B cell (primary cell): Measurements from ENCODE around the gene PACSIN1. TPM values are rescaled to one million over a fixed set of nuclear protein-coding genes. Genes with fewer than 3 reads are reported as not detected.
"Not testable (repeated sequence)": the region's sequence is repeated elsewhere in the genome, so short reads cannot be mapped to it uniquely, and the experiment has no call there.

Source experiments
- ATAC-seq: fragments of 200-7000 bp; cut with Tn5 transposase; one replicate; pipeline ENCODE4 v1.10.0; 2021; ENCODE audit warnings: low read depth, mild to moderate bottlenecking, moderate number of reproducible peaks, moderate library complexity
- CTCF ChIA-PET: fragments of 350-600 bp; sonication (Branson Sonifier 250); formaldehyde crosslinking; loops from one replicate; lab custom pipeline; 2021; ENCODE audit warnings: antibody characterized with exemption, inconsistent platforms; lab: Charles Lee
- POLR2A ChIA-PET: fragments of 350-600 bp; sonication (Branson Sonifier 250); formaldehyde crosslinking; loops from one replicate; lab custom pipeline; 2021; ENCODE audit warnings: antibody characterized with exemption; lab: Charles Lee
- DNase-seq: peaks from one replicate; pipeline ENCODE4 v3.0.0; 2013
- H2AFZ ChIP-seq: 2 replicates; pipeline ENCODE4 v1.6.1; 2012; ENCODE audit warnings: mild to moderate bottlenecking, low read depth, low read length; ENCODE audit not compliant: insufficient read depth, poor library complexity, severe bottlenecking
- H3K27ac ChIP-seq, 2 donors: 1 replicate in 1 of 2; 2 replicates in 1 of 2; pipeline ENCODE4 v1.5.1; 2012 to 2013; ENCODE audit warnings: low read length in 2 of 2, mild to moderate bottlenecking in 2 of 2, moderate library complexity in 1 of 2
- H3K27me3 ChIP-seq, 4 experiments: fragments of 200-600 bp in 1 of 4; sonication (generic) in 1 of 4; replicated peaks in 1 of 4; 1 replicate in 2 of 4; 2 replicates in 2 of 4; pipeline versions ENCODE4 v1.6.1 to v1.7.0; 2013 to 2016; ENCODE audit warnings: low read length in 3 of 4, mild to moderate bottlenecking in 2 of 4, mixed read lengths in 1 of 4, moderate library complexity in 1 of 4; ENCODE audit not compliant: insufficient read depth in 4 of 4, control insufficient read depth in 3 of 4; ENCODE audit errors: control extremely low read depth in 1 of 4
- H3K36me3 ChIP-seq, 2 experiments: replicated peaks in 1 of 2; 1 replicate in 1 of 2; 2 replicates in 1 of 2; pipeline versions ENCODE4 v1.6.1 to v1.7.1; 2013; ENCODE audit warnings: low read length in 1 of 2; ENCODE audit not compliant: insufficient read depth in 2 of 2, control insufficient read depth in 1 of 2; ENCODE audit errors: control extremely low read depth in 1 of 2, extremely low read depth in 1 of 2
- H3K4me1 ChIP-seq, 2 donors: fragments of 200-600 bp in 1 of 2; sonication (generic) in 1 of 2; 1 replicate in 1 of 2; 2 replicates in 1 of 2; pipeline versions ENCODE4 v1.5.1 to v1.6.1; 2013 to 2017; ENCODE audit warnings: low read length in 2 of 2; ENCODE audit not compliant: control insufficient read depth in 2 of 2, insufficient read depth in 2 of 2
- H3K4me2 ChIP-seq: replicated peaks from 2 replicates; pipeline ENCODE3; 2012; ENCODE audit warnings: mild to moderate bottlenecking, low read depth, low read length; ENCODE audit not compliant: poor library complexity, severe bottlenecking
- H3K4me3 ChIP-seq, 5 experiments: fragments of 200-600 bp in 1 of 5; sonication (generic) in 1 of 5; 1 replicate in 3 of 5; 2 replicates in 2 of 5; pipeline versions ENCODE4 v1.5.1 to v1.7.0; 2011 to 2016; ENCODE audit warnings: low read length in 4 of 5, mild to moderate bottlenecking in 4 of 5, low read depth in 2 of 5, control low read depth in 1 of 5, moderate library complexity in 1 of 5; ENCODE audit not compliant: insufficient read depth in 1 of 5; ENCODE audit errors: control extremely low read depth in 1 of 5, extremely low read depth in 1 of 5
- H3K79me2 ChIP-seq: fragments of 200-600 bp; sonication (generic); one replicate; pipeline ENCODE4 v1.6.0; 2016; ENCODE audit warnings: low read length; ENCODE audit not compliant: control insufficient read depth, insufficient read depth
- H3K9ac ChIP-seq: fragments of 200-600 bp; sonication (generic); 2 replicates; pipeline ENCODE4 v1.6.1; 2017; ENCODE audit warnings: mild to moderate bottlenecking, low read length, moderate library complexity
- H3K9me3 ChIP-seq, 3 donors: one replicate each; pipeline versions ENCODE4 v1.6.1 to v1.7.1; 2013; ENCODE audit warnings: low read length in 2 of 3; ENCODE audit not compliant: control insufficient read depth in 2 of 3, insufficient read depth in 1 of 3; ENCODE audit errors: control extremely low read depth in 1 of 3
- H4K20me1 ChIP-seq: 2 replicates; pipeline ENCODE4 v1.6.0; 2012; ENCODE audit warnings: mild to moderate bottlenecking, low read length; ENCODE audit not compliant: insufficient read depth, control insufficient read depth, poor library complexity, severe bottlenecking
- H3K27ac Mint-ChIP-seq: one replicate; pipeline ENCODE4 v1.8.0; 2021; ENCODE audit warnings: mixed read lengths
- H3K27me3 Mint-ChIP-seq: one replicate; pipeline ENCODE4 v1.8.0; 2021; ENCODE audit warnings: mixed read lengths
- H3K4me1 Mint-ChIP-seq: one replicate; pipeline ENCODE4 v1.8.0; 2021; ENCODE audit warnings: mixed read lengths
- H3K4me3 Mint-ChIP-seq: one replicate; pipeline ENCODE4 v1.8.0; 2021; ENCODE audit warnings: mixed read lengths
- H3K9me3 Mint-ChIP-seq: one replicate; pipeline ENCODE4 v1.8.0; 2022; ENCODE audit warnings: mixed read lengths; ENCODE audit not compliant: insufficient read depth
- EZH2 ChIP-seq: IDR thresholded peaks from 2 replicates; pipeline ENCODE4 v1.6.1; 2012; ENCODE audit warnings: borderline replicate concordance, low read depth, mild to moderate bottlenecking, moderate library complexity, low read length; ENCODE audit not compliant: insufficient read depth, poor library complexity, severe bottlenecking
- WGBS: methylation state at CpG from one replicate; pipeline ENCODE4 v1.1.5; 2013; ENCODE audit warnings: missing lambda C conversion rate; ENCODE audit not compliant: insufficient coverage; 5-methylcytosine and 5-hydroxymethylcytosine counted together
- intact Hi-C: fragments of 100-400 bp; cut with micrococcal nuclease; formaldehyde crosslinking; loops from one replicate; pipeline ENCODE4 v1.10.0; 2022
- polyA plus RNA-seq: library from polyadenylated mRNA; depleted of rRNA; stranded (reverse); fragments of >200 nt; gene quantifications from 2 replicates; pipeline ENCODE4 v1.2.3, GENCODE V29; 2012
- total RNA-seq, 2 donors: library from RNA; stranded (reverse); fragments of 120-200 nt in 1 of 2; gene quantifications; 1 replicate in 1 of 2; 2 replicates in 1 of 2; pipeline versions ENCODE4 v1.2.3 to v1.2.4, GENCODE V29; 2013 to 2022
- TF ChIP-seq, protein P1 (sequence below): fragments of 200-600 bp; IDR thresholded peaks from one replicate; pipeline ENCODE4 v1.8.0; 2022; ENCODE audit warnings: antibody characterized with exemption, mild to moderate bottlenecking

Gene PACSIN1
- total and polyA plus RNA-seq, 2 donors (not counting 1 experiment from before 2014, with no cell fraction given) = 0.18 to 0.20 TPM

DNA sequence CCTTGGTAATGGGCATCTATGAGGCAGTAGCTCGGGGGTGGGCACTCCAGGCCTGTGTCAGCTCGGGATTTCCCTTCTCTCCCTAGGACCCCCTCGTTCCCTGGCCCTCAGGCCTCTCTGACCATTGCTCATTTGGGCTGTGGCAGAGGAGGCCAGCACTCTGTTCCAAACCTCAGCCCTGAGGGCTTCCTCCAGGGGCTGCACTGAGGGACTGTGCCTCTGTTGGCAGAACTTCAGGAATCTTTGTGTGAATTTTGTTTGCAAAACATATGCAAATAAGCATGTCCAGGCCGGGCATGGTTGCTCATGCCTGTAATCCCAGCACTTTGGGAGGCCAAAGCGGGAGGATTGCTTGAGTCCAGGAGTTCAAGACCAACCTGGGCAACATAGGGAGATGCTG is 11.0 kb downstream of the PACSIN1 start:
- Mint-ChIP-seq H3K4me3 (no peak overlapping the region), H3K9me3 (no peaks in the 10 kb centered on the region), H3K4me1 (no peaks in the 10 kb centered on the region), H3K27me3 (no peaks in the 10 kb centered on the region), H3K27ac (no peak overlapping the region)
- Histone ChIP-seq H3K27ac (no peak overlapping the region), H3K36me3 (no peaks in the 10 kb centered on the region), H4K20me1 (no peaks in the 10 kb centered on the region), H2AFZ (no peak overlapping the region), H3K4me1 (no peaks in the 10 kb centered on the region), H3K9ac (no peak overlapping the region), H3K9me3 (no peaks in the 10 kb centered on the region), H3K4me2 (no peak overlapping the region), H3K79me2 (no peaks in the 10 kb centered on the region), H3K4me3 (no peak overlapping the region), H3K27me3 (no peaks in the 10 kb centered on the region)
- intact Hi-C loops = no loop called here
- DNase-seq (no peak), ATAC-seq (no peak)
- ChIA-PET CTCF (interaction anchor here (0.8 kb wide), 1 partner anchor 17 kb away, joined by 3 read pairs; no protein-coding TSS in a partner anchor), POLR2A (no interaction called here)
- WGBS = 83% methylated on average over 5 of the region's 5 CpGs
- no peak for TF ChIP-seq EZH2
- TF ChIP-seq, protein P1, sequence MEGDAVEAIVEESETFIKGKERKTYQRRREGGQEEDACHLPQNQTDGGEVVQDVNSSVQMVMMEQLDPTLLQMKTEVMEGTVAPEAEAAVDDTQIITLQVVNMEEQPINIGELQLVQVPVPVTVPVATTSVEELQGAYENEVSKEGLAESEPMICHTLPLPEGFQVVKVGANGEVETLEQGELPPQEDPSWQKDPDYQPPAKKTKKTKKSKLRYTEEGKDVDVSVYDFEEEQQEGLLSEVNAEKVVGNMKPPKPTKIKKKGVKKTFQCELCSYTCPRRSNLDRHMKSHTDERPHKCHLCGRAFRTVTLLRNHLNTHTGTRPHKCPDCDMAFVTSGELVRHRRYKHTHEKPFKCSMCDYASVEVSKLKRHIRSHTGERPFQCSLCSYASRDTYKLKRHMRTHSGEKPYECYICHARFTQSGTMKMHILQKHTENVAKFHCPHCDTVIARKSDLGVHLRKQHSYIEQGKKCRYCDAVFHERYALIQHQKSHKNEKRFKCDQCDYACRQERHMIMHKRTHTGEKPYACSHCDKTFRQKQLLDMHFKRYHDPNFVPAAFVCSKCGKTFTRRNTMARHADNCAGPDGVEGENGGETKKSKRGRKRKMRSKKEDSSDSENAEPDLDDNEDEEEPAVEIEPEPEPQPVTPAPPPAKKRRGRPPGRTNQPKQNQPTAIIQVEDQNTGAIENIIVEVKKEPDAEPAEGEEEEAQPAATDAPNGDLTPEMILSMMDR = no peak

DNA sequence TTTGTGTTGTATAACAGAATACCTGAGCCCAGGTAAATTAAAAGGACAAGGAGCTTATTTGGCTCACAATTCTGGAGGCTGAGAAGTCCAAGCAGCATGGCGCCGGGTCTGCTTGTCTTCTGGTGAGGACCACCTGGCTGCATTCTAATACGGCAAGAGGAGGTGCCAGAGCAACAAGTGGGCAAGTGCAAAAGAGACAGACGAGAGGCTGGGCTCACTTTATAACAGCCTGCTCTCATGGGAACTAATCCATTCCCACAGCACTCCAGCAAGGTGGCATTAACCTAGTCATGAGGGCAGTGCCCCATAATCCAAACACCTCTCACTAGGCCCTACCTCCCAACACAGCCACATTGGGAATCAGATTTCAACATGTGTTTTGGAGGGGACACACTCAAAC is 12.9 kb downstream of the PACSIN1 start:
- Mint-ChIP-seq H3K9me3 (no peaks in the 10 kb centered on the region), H3K27me3 (no peaks in the 10 kb centered on the region), H3K4me1 (no peaks in the 10 kb centered on the region), H3K27ac (no peak overlapping the region), H3K4me3 (no peak overlapping the region)
- intact Hi-C loops = no loop called here
- Histone ChIP-seq H4K20me1 (no peaks in the 10 kb centered on the region), H3K36me3 (no peaks in the 10 kb centered on the region), H3K4me1 (no peaks in the 10 kb centered on the region), H3K9me3 (no peaks in the 10 kb centered on the region), H3K27ac (no peak overlapping the region), H2AFZ (no peak overlapping the region), H3K79me2 (no peaks in the 10 kb centered on the region), H3K9ac (no peak overlapping the region), H3K4me2 (no peak overlapping the region), H3K4me3 (no peak overlapping the region), H3K27me3 (no peaks in the 10 kb centered on the region)
- ChIA-PET CTCF (no interaction called here), POLR2A (interaction anchor here (0.7 kb wide), 1 partner anchor 1052 kb away, joined by 5 read pairs; no protein-coding TSS in a partner anchor)
- 96% methylated on average over 4 of the region's 4 CpGs for WGBS
- no peak for DNase-seq
- ATAC-seq = no peak
- no peak for TF ChIP-seq EZH2

DNA sequence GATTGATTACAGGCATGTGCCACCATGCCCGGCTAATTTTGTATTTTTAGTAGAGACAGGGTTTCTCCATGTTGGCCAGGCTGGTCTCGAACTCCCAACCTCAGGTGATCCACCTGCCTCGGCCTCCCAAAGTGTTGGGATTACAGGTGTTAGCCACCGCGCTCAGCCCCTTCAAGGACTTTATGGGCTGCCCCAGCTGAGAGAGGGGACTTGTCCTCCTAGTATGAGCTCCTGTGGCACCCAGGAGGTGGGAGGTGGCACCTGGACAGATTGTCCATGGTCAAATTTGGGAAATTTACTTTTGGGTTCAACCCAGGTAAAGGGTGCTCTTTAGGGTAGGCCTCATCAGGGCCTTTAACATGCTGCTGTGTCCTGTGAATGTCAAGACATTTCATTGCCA is 17.9 kb downstream of the PACSIN1 start:
- H3K27ac ChIP-seq, H2AFZ ChIP-seq, H3K9me3 Mint-ChIP-seq, H3K4me1 ChIP-seq, H3K36me3 ChIP-seq, H3K79me2 ChIP-seq, intact Hi-C loops, DNase-seq, H3K9ac ChIP-seq, H3K4me2 ChIP-seq, H3K9me3 ChIP-seq, CTCF ChIA-PET, H3K4me3 Mint-ChIP-seq, H3K4me3 ChIP-seq, H3K27ac Mint-ChIP-seq, ATAC-seq, H3K27me3 Mint-ChIP-seq, POLR2A ChIA-PET, H3K27me3 ChIP-seq, H4K20me1 ChIP-seq: not testable (repeated sequence)
- 97% methylated on average over 5 of the region's 5 CpGs for WGBS
- H3K4me1 Mint-ChIP-seq = peaks cover 12% of the 10 kb centered on the region
